GM12874 (cell line): ENCODE data around the gene LYZL2.

Experiments
- CTCF ChIP-seq: IDR thresholded peaks from 2 replicates; pipeline ENCODE4 v1.5.1; 2011; ENCODE audit warnings: low read depth, mild to moderate bottlenecking, control low read depth, low read length, moderate library complexity; ENCODE audit not compliant: insufficient read depth

The LYZL2 gene

GRCh38 chr10:30581779-30582380 lies 47.7 kb downstream of the LYZL2 start:
- TF ChIP-seq CTCF, result peak; percentile 75

- no peak for TF ChIP-seq CTCF
These were observed 48.9 kb downstream of the LYZL2 start for GRCh38 chr10:30580676-30581075.

- no peak for TF ChIP-seq CTCF
These were observed 49.3 kb downstream of the LYZL2 start for GRCh38 chr10:30580241-30580640.

- no peak for TF ChIP-seq CTCF
These were observed 50.0 kb downstream of the LYZL2 start for GRCh38 chr10:30579574-30579973.

- no peak for TF ChIP-seq CTCF
These were observed 52.5 kb downstream of the LYZL2 start for GRCh38 chr10:30577048-30577447.

- no peak for TF ChIP-seq CTCF
These were observed 52.9 kb downstream of the LYZL2 start for GRCh38 chr10:30576641-30577040.

GRCh38 chr10:30574432-30574796 lies 55.1 kb downstream of the LYZL2 start:
- TF ChIP-seq CTCF, result no peak
